Activated T-helper 9 cell treated with anti-CD3 and anti-CD28 coated beads, Interleukin-2, amount 50 U/mL, for 16 hours (primary cell): ENCODE results near the gene VHLL.

ENCODE experiments used
- DNase-seq: peaks from one replicate; pipeline ENCODE4 v3.0.0-alpha.2; 2020; ENCODE audit warnings: low read depth

VHLL gene

GRCh38 chr1:156253634-156254033 lies 45.5 kb downstream of the VHLL start:
- DNase-seq: no peak

- DNase-seq: no peak
These were observed 47.6 kb downstream of the VHLL start for GRCh38 chr1:156251527-156251926.

DNA sequence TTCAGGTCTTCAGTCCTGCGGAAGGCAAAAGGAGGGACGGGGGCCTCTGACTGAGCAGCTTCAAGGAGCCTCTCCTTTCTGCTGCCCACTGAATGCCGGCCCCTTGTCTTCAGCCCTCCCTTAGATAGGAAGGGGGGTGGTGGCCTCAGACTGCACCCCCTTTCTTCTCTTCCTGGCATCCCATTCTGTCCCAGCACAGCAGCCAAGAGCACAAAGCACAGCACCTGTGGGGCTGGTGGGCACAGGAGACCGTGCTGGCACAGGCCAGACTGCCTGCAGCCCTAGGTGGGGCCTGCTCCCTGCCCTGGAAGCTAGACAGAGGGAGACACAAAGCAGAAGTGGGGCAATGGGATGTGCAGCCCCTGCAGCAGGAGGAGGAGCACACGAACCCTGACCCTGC lies 49.5 kb downstream of the VHLL start:
- DNase-seq: no peak
